Caco-2 (cell line): ENCODE data around the gene FRMD4A. TPM values are rescaled to one million over a fixed set of nuclear protein-coding genes. Genes with fewer than 3 reads are reported as not detected.
A peak's percentile ranks its signal among the peaks of the same experiment; 100 is the strongest.

ENCODE experiments used
- BruUV-seq: library from RNA; stranded (reverse); fragments of 400-500 nt; replicated peaks from 2 replicates; lab custom pipeline; 2021; lab: Mats Ljungman, UMichigan
- CTCF ChIA-PET: fragments of 300-600 bp; sonication (Branson Sonifier 250); formaldehyde crosslinking; loops from one replicate; lab custom pipeline; 2022; ENCODE audit warnings: antibody characterized with exemption; lab: Charles Lee
- POLR2A ChIA-PET: fragments of 300-600 bp; sonication (Branson Sonifier 250); formaldehyde crosslinking; loops from one replicate; lab custom pipeline; 2022; ENCODE audit warnings: antibody characterized with exemption; lab: Charles Lee
- DNase-seq, 2 experiments: peaks; one replicate each; pipeline versions ENCODE4 v3.0.0 to v3.0.0-alpha.2; 2020 to 2022
- H3K27me3 ChIP-seq: replicated peaks from 2 replicates; pipeline ENCODE4 v1.6.0; 2011; ENCODE audit warnings: low read length; ENCODE audit not compliant: control insufficient read depth, insufficient read depth
- H3K36me3 ChIP-seq: 2 replicates; pipeline ENCODE4 v1.5.1; 2011; ENCODE audit warnings: low read length; ENCODE audit not compliant: control insufficient read depth, insufficient read depth
- H3K4me1 ChIP-seq: fragments of 250-450 bp; sonication (Bioruptor Pico); 2 replicates; pipeline ENCODE4 v1.5.1; 2020; ENCODE audit warnings: mild to moderate bottlenecking
- H3K4me3 ChIP-seq: 2 replicates; pipeline ENCODE4 v1.5.1; 2011; ENCODE audit warnings: low read depth, mild to moderate bottlenecking, control low read depth, low read length
- H3K9me3 ChIP-seq: fragments of 250-450 bp; sonication (Bioruptor Pico); 2 replicates; pipeline ENCODE4 v1.5.1; 2020; ENCODE audit warnings: mild to moderate bottlenecking, moderate library complexity
- H3K27ac Mint-ChIP-seq: one replicate; pipeline ENCODE4 v1.8.0; 2022; ENCODE audit warnings: mixed read lengths; ENCODE audit not compliant: unreplicated experiment
- H3K27me3 Mint-ChIP-seq: one replicate; pipeline ENCODE4 v1.8.0; 2022; ENCODE audit warnings: mixed read lengths; ENCODE audit not compliant: insufficient read depth, unreplicated experiment
- H3K36me3 Mint-ChIP-seq: one replicate; pipeline ENCODE4 v1.8.0; 2022; ENCODE audit warnings: mild to moderate bottlenecking, mixed read lengths; ENCODE audit not compliant: insufficient read depth, unreplicated experiment
- H3K4me1 Mint-ChIP-seq: one replicate; pipeline ENCODE4 v1.8.0; 2022; ENCODE audit warnings: low read depth, mixed read lengths; ENCODE audit not compliant: unreplicated experiment
- H3K4me3 Mint-ChIP-seq: one replicate; pipeline ENCODE4 v1.8.0; 2022; ENCODE audit warnings: mild to moderate bottlenecking, moderate library complexity, mixed read lengths; ENCODE audit not compliant: unreplicated experiment
- H3K9me3 Mint-ChIP-seq: one replicate; pipeline ENCODE4 v1.8.0; 2022; ENCODE audit warnings: mixed read lengths; ENCODE audit not compliant: unreplicated experiment
- intact Hi-C: fragments of 100-400 bp; cut with micrococcal nuclease; formaldehyde crosslinking; loops from one replicate; pipeline ENCODE4 v1.10.0; 2022; ENCODE audit not compliant: unreplicated experiment
- total RNA-seq: library from RNA; stranded (reverse); gene quantifications from 2 replicates; pipeline ENCODE4 v1.2.3, GENCODE V29; 2022
- TF ChIP-seq, protein P1 (sequence below), 2 experiments: fragments of 200-600 bp in 1 of 2; IDR thresholded peaks; 1 replicate in 1 of 2; 2 replicates in 1 of 2; pipeline versions ENCODE4 v1.5.1 to v1.8.0; 2011 to 2022; ENCODE audit warnings: antibody characterized with exemption in 1 of 2, control low read depth in 1 of 2, inconsistent platforms in 1 of 2, low read depth in 1 of 2, low read length in 1 of 2, mild to moderate bottlenecking in 1 of 2, moderate library complexity in 1 of 2; ENCODE audit not compliant: insufficient read depth in 1 of 2, severe bottlenecking in 1 of 2, unreplicated experiment in 1 of 2

The FRMD4A gene
- total RNA-seq, 1 experiment from 2014 or later = 52.1 TPM

DNA sequence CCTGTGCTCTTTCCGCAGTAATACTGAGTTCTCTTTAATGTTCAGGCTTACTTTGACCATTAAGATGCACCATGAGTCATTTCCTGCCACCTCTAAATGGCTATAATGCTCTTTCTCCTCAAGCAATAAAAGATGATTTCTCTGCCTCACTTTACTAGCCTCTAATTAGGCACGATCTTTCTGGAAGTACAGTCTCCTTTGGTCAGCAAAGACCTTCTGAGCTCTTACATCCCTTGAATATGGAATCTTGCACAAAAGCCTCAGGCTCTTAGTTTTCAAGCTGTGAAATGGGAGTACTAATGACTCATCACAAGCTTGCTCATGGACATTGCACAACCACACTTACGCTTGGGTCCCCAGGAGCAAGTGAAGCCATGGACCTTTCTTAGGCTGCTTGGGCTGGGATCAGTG lies 85.9 kb downstream of the FRMD4A start:
- Histone ChIP-seq H3K4me3 (no peak overlapping the region), H3K36me3 (no peaks in the 10 kb centered on the region), H3K9me3 (no peaks in the 10 kb centered on the region), H3K27me3 (no peaks in the 10 kb centered on the region), H3K4me1 (no peaks in the 10 kb centered on the region; the same call in 1 of the 2 replicates)
- POLR2A ChIA-PET = interaction anchor here (0.6 kb wide), 1 partner anchor 59 kb away, joined by 4 read pairs; no protein-coding TSS in a partner anchor
- intact Hi-C loops = loop anchor here (5.0 kb wide), 1 partner anchor 458 kb away; no protein-coding TSS in a partner anchor
- no peak for DNase-seq
- Mint-ChIP-seq H3K36me3 (no peaks in the 10 kb centered on the region), H3K4me1 (peaks cover 7% of the 10 kb centered on the region), H3K9me3 (no peaks in the 10 kb centered on the region), H3K27me3 (no peaks in the 10 kb centered on the region), H3K4me3 (no peak overlapping the region), H3K27ac (no peak overlapping the region)
- TF ChIP-seq, protein P1, sequence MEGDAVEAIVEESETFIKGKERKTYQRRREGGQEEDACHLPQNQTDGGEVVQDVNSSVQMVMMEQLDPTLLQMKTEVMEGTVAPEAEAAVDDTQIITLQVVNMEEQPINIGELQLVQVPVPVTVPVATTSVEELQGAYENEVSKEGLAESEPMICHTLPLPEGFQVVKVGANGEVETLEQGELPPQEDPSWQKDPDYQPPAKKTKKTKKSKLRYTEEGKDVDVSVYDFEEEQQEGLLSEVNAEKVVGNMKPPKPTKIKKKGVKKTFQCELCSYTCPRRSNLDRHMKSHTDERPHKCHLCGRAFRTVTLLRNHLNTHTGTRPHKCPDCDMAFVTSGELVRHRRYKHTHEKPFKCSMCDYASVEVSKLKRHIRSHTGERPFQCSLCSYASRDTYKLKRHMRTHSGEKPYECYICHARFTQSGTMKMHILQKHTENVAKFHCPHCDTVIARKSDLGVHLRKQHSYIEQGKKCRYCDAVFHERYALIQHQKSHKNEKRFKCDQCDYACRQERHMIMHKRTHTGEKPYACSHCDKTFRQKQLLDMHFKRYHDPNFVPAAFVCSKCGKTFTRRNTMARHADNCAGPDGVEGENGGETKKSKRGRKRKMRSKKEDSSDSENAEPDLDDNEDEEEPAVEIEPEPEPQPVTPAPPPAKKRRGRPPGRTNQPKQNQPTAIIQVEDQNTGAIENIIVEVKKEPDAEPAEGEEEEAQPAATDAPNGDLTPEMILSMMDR (IDR thresholded peaks at IDR 0.05; ENCODE audit: insufficient read depth in 1 of 2, low read depth in 1 of 2, low read length in 1 of 2, severe bottlenecking in 1 of 2, unreplicated experiment in 1 of 2) = no peak
- BruUV-seq = no TSS peak
- CTCF ChIA-PET = interaction anchor here (0.6 to 1.5 kb wide), 7 partner anchors 32 to 494 kb away, joined by 3 to 11 read pairs (median 3); no protein-coding TSS in a partner anchor

DNA sequence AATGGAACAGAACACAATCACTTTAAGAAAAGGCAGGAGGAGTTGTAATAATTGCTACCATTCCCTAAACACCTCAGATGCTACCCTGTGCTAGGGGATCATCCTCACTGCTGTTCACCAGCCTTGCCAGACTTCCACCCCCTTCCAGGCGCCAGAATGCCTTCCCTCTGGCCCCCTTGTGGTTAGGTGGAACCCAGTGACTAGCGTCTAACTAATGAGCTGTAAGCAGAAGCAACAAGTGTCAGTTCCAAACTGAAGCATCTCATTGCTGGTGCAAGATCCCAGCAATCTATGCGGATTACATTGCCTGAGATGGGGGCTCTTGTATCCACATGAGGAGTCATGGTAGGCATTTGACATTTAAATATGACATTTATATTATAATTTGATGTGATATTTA lies 86.6 kb downstream of the FRMD4A start:
- Mint-ChIP-seq H3K27ac (no peak overlapping the region), H3K4me1 (peaks cover 7% of the 10 kb centered on the region), H3K9me3 (no peaks in the 10 kb centered on the region), H3K4me3 (no peak overlapping the region), H3K27me3 (no peaks in the 10 kb centered on the region), H3K36me3 (no peaks in the 10 kb centered on the region)
- TF ChIP-seq, protein P1 (IDR thresholded peaks at IDR 0.05; ENCODE audit: insufficient read depth in 1 of 2, low read depth in 1 of 2, low read length in 1 of 2, severe bottlenecking in 1 of 2, unreplicated experiment in 1 of 2) = peak; percentile 57 to 64
- no peaks in the 10 kb centered on the region; the same call in 1 of the 2 replicates for H3K4me1 ChIP-seq
- no peaks in the 10 kb centered on the region for H3K36me3 ChIP-seq
- no peak overlapping the region for H3K4me3 ChIP-seq
- POLR2A ChIA-PET = interaction anchor here (0.6 kb wide), 1 partner anchor 59 kb away, joined by 4 read pairs; no protein-coding TSS in a partner anchor
- CTCF ChIA-PET = interaction anchor here (0.6 to 1.5 kb wide), 7 partner anchors 31 to 494 kb away, joined by 3 to 11 read pairs (median 3); no protein-coding TSS in a partner anchor
- intact Hi-C loops = loop anchor here (5.0 kb wide), 1 partner anchor 457 kb away; no protein-coding TSS in a partner anchor
- no peaks in the 10 kb centered on the region for H3K27me3 ChIP-seq
- DNase-seq = peak; percentile 52 to 63
- H3K9me3 ChIP-seq = no peaks in the 10 kb centered on the region
- no TSS peak for BruUV-seq

DNA sequence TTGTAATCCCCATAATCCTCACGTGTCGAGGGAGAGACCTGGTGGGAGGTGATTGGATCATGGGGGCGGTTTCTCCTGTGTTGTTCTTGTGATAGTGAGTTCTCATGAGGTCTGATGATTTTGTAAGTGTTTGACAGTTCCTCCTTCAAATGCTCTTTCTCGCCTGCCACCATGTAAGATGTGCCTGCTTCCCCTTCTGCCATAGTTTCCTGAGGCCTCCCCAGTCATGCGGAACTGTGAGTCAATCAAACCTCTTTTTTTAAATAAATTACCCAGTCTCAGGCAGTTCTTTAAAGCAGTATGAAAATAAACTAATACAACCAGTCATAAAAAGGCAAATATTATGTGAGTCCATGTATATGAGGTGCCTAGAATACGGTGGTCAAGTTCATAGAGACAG lies 87.5 kb downstream of the FRMD4A start:
- peaks cover 7% of the 10 kb centered on the region for H3K4me1 Mint-ChIP-seq
- no peaks in the 10 kb centered on the region for H3K27me3 Mint-ChIP-seq
- ChIA-PET CTCF (no interaction called here), POLR2A (no interaction called here)
- TF ChIP-seq, protein P1 (IDR thresholded peaks at IDR 0.05; ENCODE audit: insufficient read depth in 1 of 2, low read depth in 1 of 2, low read length in 1 of 2, severe bottlenecking in 1 of 2, unreplicated experiment in 1 of 2) = no peak
- no peak overlapping the region for H3K4me3 ChIP-seq
- no peaks in the 10 kb centered on the region for H3K27me3 ChIP-seq
- H3K9me3 Mint-ChIP-seq = no peaks in the 10 kb centered on the region
- H3K27ac Mint-ChIP-seq = no peak overlapping the region
- no peaks in the 10 kb centered on the region for H3K36me3 Mint-ChIP-seq
- intact Hi-C loops = loop anchor here (5.0 kb wide), 1 partner anchor 456 kb away; no protein-coding TSS in a partner anchor
- H3K36me3 ChIP-seq = no peaks in the 10 kb centered on the region
- no TSS peak for BruUV-seq
- H3K4me1 ChIP-seq = no peaks in the 10 kb centered on the region; the same call in 1 of the 2 replicates
- H3K4me3 Mint-ChIP-seq = no peak overlapping the region
- no peaks in the 10 kb centered on the region for H3K9me3 ChIP-seq
- no peak for DNase-seq
